Stimulated activated CD8-positive, alpha-beta memory T cell treated with anti-CD3 and anti-CD28 coated beads, Interleukin-15, amount 100 ng/mL, for 24 hours (primary cell): ENCODE measurements around the gene TMEM181.
"Not testable (repeated sequence)": the region's sequence is repeated elsewhere in the genome, so short reads cannot be mapped to it uniquely, and the experiment has no call there.

Experiments used
- DNase-seq: peaks from one replicate; pipeline ENCODE4 v3.0.0-alpha.2; 2020; ENCODE audit warnings: low read depth

Gene TMEM181

GRCh38 chr6:158621694-158622544, 62.0 kb downstream of the TMEM181 start:
- no peak for DNase-seq

GRCh38 chr6:158622545-158623190, 62.8 kb downstream of the TMEM181 start:
- DNase-seq, result no peak

GRCh38 chr6:158624684-158625682, 65.1 kb downstream of the TMEM181 start:
- no peak for DNase-seq

- DNase-seq, result no peak
These were observed 66.0 kb downstream of the TMEM181 start for GRCh38 chr6:158625881-158626305.

- no peak for DNase-seq
These were observed 66.7 kb downstream of the TMEM181 start for GRCh38 chr6:158626360-158627167.

- no peak for DNase-seq
These were observed 67.5 kb downstream of the TMEM181 start for GRCh38 chr6:158627168-158627939.

- DNase-seq, result no peak
These were observed 68.0 kb downstream of the TMEM181 start for GRCh38 chr6:158627940-158628211.

- DNase-seq, result no peak
These were observed 68.7 kb downstream of the TMEM181 start for GRCh38 chr6:158628542-158628941.

- DNase-seq, result no peak
These were observed 69.7 kb downstream of the TMEM181 start for GRCh38 chr6:158629367-158630221.

- no peak for DNase-seq
These were observed 71.2 kb downstream of the TMEM181 start for GRCh38 chr6:158630938-158631616.

GRCh38 chr6:158631678-158632537, 72.0 kb downstream of the TMEM181 start:
- DNase-seq, result no peak

GRCh38 chr6:158632538-158633119, 72.7 kb downstream of the TMEM181 start:
- not testable (repeated sequence) for DNase-seq

- DNase-seq, result no peak
These were observed 73.2 kb downstream of the TMEM181 start for GRCh38 chr6:158633127-158633526.

- no peak for DNase-seq
These were observed 75.0 kb downstream of the TMEM181 start for GRCh38 chr6:158634695-158635426.

- no peak for DNase-seq
These were observed 75.7 kb downstream of the TMEM181 start for GRCh38 chr6:158635427-158636073.

- DNase-seq, result no peak
These were observed 76.9 kb downstream of the TMEM181 start for GRCh38 chr6:158636778-158637177.
